ENCODE data around the gene ALX4. TPM values are rescaled to one million over a fixed set of nuclear protein-coding genes. Genes with fewer than 3 reads are reported as not detected.

ALX4 gene
- total and polyA plus RNA-seq, 2 of the 8 experiments (the other 6 are each of a cell fraction or from before 2014, with no cell fraction given), result not detected

DNA sequence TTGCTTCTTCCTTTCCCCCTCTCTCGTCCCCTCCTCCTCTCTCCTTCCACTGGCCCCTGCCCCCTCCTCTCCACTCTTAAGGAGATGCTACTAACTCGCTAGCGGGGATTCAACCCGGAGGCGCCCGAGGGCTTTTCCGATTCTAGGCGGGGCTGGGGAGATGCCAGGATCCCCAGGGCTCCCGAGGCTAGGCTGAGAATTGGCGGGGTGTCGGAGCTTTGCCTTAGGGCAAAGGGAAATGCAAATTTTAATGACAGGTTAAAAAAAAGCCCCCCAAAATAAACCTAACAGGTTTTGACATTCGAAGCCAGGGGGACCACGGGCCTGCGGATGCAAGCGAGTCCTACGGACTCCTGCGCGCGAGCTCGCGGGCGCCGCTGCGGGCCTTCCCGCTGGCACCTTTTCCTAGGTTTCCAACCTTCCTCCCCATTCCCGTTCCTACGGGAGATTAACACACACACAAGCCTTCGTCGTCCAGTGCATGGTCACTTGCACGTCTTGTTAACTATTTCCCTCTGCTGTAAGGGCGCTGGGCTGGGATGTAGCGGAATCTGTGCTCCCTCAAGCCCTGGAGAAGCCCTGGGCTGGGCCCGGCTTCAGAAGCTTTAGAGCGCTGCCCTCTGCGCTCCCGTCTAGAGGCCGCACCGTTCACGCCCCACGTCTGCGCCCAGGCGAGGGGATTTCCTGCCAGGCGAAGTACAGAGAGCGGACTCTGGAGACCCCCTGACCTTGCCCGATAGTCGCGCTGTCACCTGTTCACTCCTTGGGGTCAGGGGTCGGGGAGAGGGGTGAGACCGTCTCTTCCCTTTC lies 729 bp upstream of the ALX4 start:
- Histone ChIP-seq H3K56ac (replicated peaks; ENCODE audit: insufficient read length, low read depth, low read length) (no peak overlapping the region), H3K18ac (ENCODE audit: extremely low read depth, low read length) (no peak overlapping the region), H3K9ac (replicated peaks in 1 of 4; ENCODE audit: extremely low read depth in 1 of 4, low read depth in 3 of 4, low read length in 3 of 4) (no peak overlapping the region), H4K8ac (ENCODE audit: extremely low read depth, insufficient read depth, low read length) (no peak overlapping the region), H3K23ac (ENCODE audit: insufficient read length) (no peak overlapping the region), H2BK120ac (replicated peaks; ENCODE audit: low read depth, low read length) (no peak overlapping the region), H3K4me3 (ENCODE audit: extremely low read depth in 1 of 4, insufficient read depth in 2 of 4, low read depth in 3 of 4, low read length in 4 of 4) (peak overlapping the region in 3 of 4 experiments; percentile 19 to 59 (median 34); a peak in 4 of 8 replicates), H3K23me2 (ENCODE audit: low read depth, low read length) (peaks cover 7% of the 10 kb centered on the region; the same call in 1 of the 2 replicates), H3K9me3 (ENCODE audit: insufficient read depth in 2 of 2, low read depth in 1 of 2, low read length in 1 of 2) (no peaks in the 10 kb centered on the region), H2BK15ac (ENCODE audit: low read length) (no peak overlapping the region), H3K79me2 (ENCODE audit: control insufficient read depth in 1 of 2, insufficient read depth in 2 of 2, low read length in 2 of 2) (no peaks in the 10 kb centered on the region), H3K4me1 (replicated peaks in 1 of 4; ENCODE audit: control insufficient read depth in 3 of 4, insufficient read depth in 4 of 4, low read length in 3 of 4) (peaks cover 3 to 24% (median 14%) of the 10 kb centered on the region in 4 experiments), H4K20me1 (replicated peaks in 1 of 2; ENCODE audit: control insufficient read depth in 1 of 2, insufficient read depth in 2 of 2, low read length in 2 of 2) (peaks cover 24 to 43% of the 10 kb centered on the region in 2 experiments), H3K27ac (ENCODE audit: low read depth, low read length) (no peak overlapping the region), H2BK5ac (ENCODE audit: low read depth, low read length) (no peak overlapping the region), H3K4ac (replicated peaks; ENCODE audit: insufficient read length, low read depth, low read length) (no peak overlapping the region), H3K36me3 (ENCODE audit: control insufficient read depth in 2 of 4, insufficient read depth in 4 of 4, low read length in 3 of 4) (no peaks in the 10 kb centered on the region), H3K14ac (ENCODE audit: insufficient read length) (no peak overlapping the region), H3K4me2 (ENCODE audit: insufficient read depth in 1 of 2, low read depth in 2 of 2, low read length in 2 of 2) (peak overlapping the region; percentile 69 to 96), H3K79me1 (ENCODE audit: low read depth, low read length) (no peaks in the 10 kb centered on the region), H4K5ac (ENCODE audit: insufficient read length, low read depth, low read length) (no peak overlapping the region), H2BK20ac (ENCODE audit: low read length) (no peak overlapping the region), H2BK12ac (ENCODE audit: low read depth, low read length) (peak overlapping the region; percentile 60; the same call in 1 of the 2 replicates), H4K91ac (replicated peaks; ENCODE audit: insufficient read length, low read length) (no peak overlapping the region), H3K27me3 (replicated peaks in 1 of 4; ENCODE audit: control insufficient read depth in 3 of 4, extremely low read depth in 1 of 4, insufficient read depth in 3 of 4, low read length in 3 of 4) (peaks cover 98 to 100% (median 99%) of the 10 kb centered on the region in 4 experiments), H2AFZ (ENCODE audit: low read length) (no peak overlapping the region), H2AK5ac (ENCODE audit: low read depth, low read length) (no peak overlapping the region)
- FAIRE-seq, result no peak
- TF ChIP-seq ASH2L (IDR thresholded peaks at IDR 0.05; ENCODE audit: low read length) (peak; percentile 15), YY1 (IDR thresholded peaks at IDR 0.05; ENCODE audit: low read depth, low read length) (no peak), CBX8 (IDR thresholded peaks at IDR 0.05; ENCODE audit: borderline replicate concordance, low read depth, low read length) (peak; percentile 96), CHD2 (IDR thresholded peaks at IDR 0.05; ENCODE audit: low read length) (no peak), JUND (IDR thresholded peaks at IDR 0.05; ENCODE audit: low read length) (no peak), SRF (IDR thresholded peaks at IDR 0.05; ENCODE audit: low read depth, low read length) (no peak), POLR2A (IDR thresholded peaks at IDR 0.05; ENCODE audit: control extremely low read depth in 1 of 2, low read depth in 2 of 2, low read length in 2 of 2) (no peak), SUZ12 (IDR thresholded peaks at IDR 0.05; ENCODE audit: low read length) (peak; percentile 89; the same call in 1 of the 2 replicates)
- TF ChIP-seq, protein P1, sequence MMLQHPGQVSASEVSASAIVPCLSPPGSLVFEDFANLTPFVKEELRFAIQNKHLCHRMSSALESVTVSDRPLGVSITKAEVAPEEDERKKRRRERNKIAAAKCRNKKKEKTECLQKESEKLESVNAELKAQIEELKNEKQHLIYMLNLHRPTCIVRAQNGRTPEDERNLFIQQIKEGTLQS (IDR thresholded peaks at IDR 0.05; ENCODE audit: insufficient read depth, low read depth, low read length), result no peak
- TF ChIP-seq, protein P2, sequence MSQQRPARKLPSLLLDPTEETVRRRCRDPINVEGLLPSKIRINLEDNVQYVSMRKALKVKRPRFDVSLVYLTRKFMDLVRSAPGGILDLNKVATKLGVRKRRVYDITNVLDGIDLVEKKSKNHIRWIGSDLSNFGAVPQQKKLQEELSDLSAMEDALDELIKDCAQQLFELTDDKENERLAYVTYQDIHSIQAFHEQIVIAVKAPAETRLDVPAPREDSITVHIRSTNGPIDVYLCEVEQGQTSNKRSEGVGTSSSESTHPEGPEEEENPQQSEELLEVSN (IDR thresholded peaks at IDR 0.05), result no peak
- POLR2A ChIA-PET (ENCODE audit: partially characterized antibody), result interaction anchor here (0.7 to 0.8 kb wide), 2 partner anchors 12 to 415 kb away, joined by 3 read pairs; no protein-coding TSS in a partner anchor
- peak in 1 of 2 experiments; percentile 71 for DNase-seq (ENCODE audit: low read depth in 1 of 2, low spot score in 2 of 2)
- CTCF ChIA-PET (ENCODE audit: partially characterized antibody), result interaction anchor here (1.0 to 1.5 kb wide), 4 partner anchors 21 to 248 kb away, joined by 3 to 6 read pairs (median 4); no protein-coding TSS in a partner anchor
- WGBS, 2 experiments (ENCODE audit: extremely low coverage in 1 of 2, insufficient coverage in 1 of 2, insufficient read length in 1 of 2, insufficient replicate concordance in 2 of 2, low coverage in 1 of 2, low lambda C conversion rate in 2 of 2, missing lambda C conversion rate in 1 of 2), result 3% methylated on average over 42 of the region's 49 CpGs; no CpG with 5 or more reads in 1 of the 2 experiments
